GM19467 (cell line): ENCODE data around the gene DGCR6.
"Not testable (repeated sequence)": the region's sequence is repeated elsewhere in the genome, so short reads cannot be mapped to it uniquely, and the experiment has no call there.

ENCODE experiments used
- ATAC-seq: cut with Tn5 transposase; IDR thresholded peaks from one replicate; pipeline ENCODE4 v1.9.1; 2021; ENCODE audit warnings: mild to moderate bottlenecking, moderate library complexity; ENCODE audit not compliant: unreplicated experiment

DGCR6 gene

GRCh38 chr22:18905540-18906409, at the start of gene DGCR6:
Gene DGCR6, plus strand, starts transcription at chr22:18906320. Its CDS starts 55 bp downstream, at chr22:18906375.
- no peak for ATAC-seq

GRCh38 chr22:18859314-18859713, 46.8 kb upstream of the DGCR6 start:
- ATAC-seq = not testable (repeated sequence)

- ATAC-seq = not testable (repeated sequence)
These were observed 24.9 kb upstream of the DGCR6 start for GRCh38 chr22:18881260-18881659.

DNA sequence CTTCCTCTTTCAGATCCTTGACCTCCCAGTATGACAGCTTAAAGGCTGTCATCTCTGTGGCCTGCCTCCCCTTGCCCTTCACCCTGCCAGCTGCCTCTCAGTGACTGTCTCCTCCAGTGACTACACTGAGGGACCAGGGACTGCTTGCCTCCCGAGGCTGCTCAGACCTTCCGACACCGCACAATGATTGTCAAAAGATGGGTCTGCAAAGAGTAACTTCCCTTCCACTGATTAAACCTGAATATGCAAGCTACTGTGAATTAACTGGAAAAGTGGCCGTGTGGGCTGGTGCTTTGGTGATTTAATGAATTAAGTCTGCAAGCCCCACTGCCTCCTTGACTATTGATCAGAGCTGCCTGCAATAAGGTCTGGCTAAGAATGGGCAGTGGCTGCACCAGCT, 21.7 kb upstream of the DGCR6 start:
- ATAC-seq = not testable (repeated sequence)

DNA sequence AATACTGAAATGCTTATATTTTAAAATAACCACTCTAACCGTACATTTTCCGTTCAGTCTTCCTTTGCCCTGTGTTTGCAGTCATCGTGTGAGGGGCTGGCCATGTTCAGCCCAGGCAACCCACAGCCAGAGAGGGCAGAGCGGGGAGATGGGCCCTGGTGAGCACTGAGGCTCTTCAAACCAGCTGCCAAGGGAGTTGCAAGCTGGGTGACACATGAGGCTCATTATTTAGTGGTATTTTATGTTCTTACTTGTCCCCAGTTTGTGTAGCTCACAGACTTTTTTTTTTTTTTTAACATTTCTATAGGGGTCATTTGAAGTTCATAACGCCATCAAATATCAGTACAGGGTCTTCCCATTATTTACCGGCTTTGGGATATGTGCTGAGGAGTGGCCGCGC, 18.0 kb upstream of the DGCR6 start:
- no peak for ATAC-seq

- ATAC-seq = not testable (repeated sequence)
These were observed 15.5 kb upstream of the DGCR6 start for GRCh38 chr22:18890510-18891192.

DNA sequence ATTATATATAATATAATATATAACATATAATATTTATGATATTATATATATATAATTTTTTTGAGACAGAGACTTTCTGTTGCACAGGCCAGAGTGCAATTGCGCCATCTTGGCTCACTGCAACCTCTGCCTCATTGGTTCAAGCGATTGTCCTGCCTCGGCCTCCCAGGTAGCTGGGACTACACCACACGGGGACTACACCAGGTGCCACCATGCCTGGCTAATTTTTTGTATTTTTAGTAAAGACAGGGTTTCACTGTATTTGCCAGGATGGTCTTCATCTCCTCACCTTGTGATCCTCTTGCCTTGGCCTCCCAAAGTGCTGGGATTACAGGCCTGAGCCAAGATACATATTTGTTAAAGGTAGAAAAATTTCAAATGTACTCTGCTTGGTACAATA, 12.3 kb upstream of the DGCR6 start:
- ATAC-seq = not testable (repeated sequence)

DNA sequence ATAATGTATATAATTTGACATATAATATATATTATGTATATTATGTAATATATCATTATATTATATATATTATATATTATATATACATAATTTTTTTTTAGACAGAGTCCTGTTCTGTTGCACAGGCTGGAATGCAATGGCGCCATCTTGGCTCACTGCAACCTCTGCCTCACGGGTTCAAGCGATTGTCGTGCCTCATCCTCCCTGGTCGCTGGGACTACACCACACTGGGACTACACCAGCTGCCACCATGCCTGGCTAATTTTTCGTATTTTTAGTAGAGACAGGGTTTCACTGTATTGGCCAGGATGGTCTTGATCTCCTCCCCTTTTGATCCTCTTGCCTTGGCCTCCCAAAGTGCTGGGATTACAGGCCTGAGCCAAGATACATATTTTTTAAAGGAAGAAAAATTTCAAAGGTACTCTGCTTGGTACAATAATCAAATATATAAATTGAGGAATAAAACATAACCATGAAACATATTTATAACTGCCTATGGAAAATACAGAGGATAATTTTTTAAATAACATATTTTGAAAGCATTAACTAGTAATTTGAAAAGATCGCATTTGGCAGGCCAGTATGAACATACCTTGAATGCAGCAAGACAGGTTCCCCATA, 10.0 kb upstream of the DGCR6 start:
- ATAC-seq = not testable (repeated sequence)

DNA sequence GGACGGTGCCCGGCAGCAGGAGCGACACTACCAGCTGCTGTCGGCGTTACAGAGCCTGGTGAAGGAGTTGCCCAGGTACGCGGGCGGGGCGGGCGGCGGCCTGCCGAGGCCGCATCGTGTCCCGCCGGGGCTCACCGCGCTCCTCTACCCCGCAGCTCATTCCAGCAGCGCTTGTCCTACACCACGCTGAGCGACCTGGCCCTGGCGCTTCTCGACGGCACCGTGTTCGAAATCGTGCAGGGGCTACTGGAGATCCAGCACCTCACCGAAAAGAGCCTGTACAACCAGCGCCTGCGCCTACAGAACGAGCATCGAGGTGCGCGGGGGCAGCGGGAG, 258 bp downstream of the DGCR6 start:
- ATAC-seq = not testable (repeated sequence)

GRCh38 chr22:18906896-18907295, 776 bp downstream of the DGCR6 start:
- ATAC-seq = no peak

GRCh38 chr22:18909556-18909955, 3.4 kb downstream of the DGCR6 start:
- ATAC-seq = no peak

DNA sequence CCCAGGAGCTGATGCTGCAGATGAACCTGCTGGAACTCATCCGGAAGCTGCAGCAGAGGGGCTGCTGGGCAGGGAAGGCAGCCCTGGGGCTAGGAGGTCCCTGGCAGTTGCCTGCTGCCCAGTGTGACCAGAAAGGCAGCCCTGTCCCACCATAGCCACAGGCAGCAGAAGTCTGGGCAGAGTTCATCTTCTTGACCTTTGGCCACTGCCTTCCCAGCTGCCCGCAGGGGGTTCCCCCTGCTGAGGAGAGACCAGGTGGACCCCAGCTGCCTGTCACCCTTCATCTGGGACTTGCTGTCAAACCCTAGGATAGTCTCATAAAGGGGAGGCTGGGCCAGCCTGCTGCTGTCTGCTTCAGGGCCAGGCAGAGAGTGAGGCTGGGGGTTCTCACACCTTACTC, 5.4 kb downstream of the DGCR6 start:
- not testable (repeated sequence) for ATAC-seq

GRCh38 chr22:18912264-18912946, 6.3 kb downstream of the DGCR6 start:
- not testable (repeated sequence) for ATAC-seq

- not testable (repeated sequence) for ATAC-seq
These were observed 8.4 kb downstream of the DGCR6 start for GRCh38 chr22:18914558-18914957.

- not testable (repeated sequence) for ATAC-seq
These were observed 9.4 kb downstream of the DGCR6 start for GRCh38 chr22:18915550-18915949.

DNA sequence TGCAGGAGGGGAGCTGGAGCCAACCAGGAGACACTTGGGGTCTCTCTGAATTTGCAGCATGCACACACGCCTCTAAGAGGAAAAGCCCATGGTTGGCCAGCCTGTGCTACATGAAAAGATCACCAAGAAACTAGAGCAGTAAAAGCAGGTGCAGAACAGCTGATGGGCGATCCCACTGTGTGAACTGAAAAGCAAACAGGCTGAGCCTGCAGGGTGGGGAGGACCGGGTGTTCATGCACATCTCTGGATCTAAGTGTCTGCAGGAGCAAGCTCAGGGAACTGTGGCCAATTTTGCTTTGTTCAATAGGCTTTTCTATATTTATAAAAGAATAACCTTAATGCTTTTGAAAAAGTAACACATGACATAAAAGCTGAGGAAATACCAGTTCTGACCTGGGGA, 11.7 kb downstream of the DGCR6 start:
- not testable (repeated sequence) for ATAC-seq

DNA sequence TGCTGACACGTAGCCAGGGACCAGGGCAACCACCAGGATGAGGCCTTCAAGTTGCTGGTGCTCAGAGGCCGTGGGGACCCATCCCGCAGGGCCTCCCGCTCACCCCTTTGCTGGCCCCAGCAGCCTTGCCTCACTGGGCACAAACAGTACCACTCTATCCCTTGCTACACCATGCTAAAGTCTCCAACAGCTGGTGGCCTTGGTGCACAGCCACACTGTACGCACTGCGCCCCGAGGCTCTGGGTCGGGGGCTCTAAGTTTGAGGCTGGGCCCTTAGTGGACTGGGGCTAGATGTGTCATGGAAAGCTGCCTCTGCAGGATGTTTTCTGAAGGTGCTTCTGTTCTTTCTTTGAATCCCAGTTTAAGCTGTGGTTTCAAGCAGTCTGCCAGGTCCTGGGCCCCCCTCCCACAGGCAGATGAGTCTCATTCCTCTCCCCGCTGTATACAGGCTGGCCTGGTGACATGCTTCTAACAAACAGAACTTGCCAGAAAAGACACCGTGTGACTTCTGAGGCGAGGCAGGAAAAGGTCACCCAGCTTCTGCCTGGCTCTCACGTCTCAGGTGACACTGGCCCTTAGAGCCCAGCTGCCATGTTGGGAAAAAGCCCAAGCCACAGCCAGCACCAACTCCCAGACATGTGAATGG, 14.3 kb downstream of the DGCR6 start:
- ATAC-seq = not testable (repeated sequence)

DNA sequence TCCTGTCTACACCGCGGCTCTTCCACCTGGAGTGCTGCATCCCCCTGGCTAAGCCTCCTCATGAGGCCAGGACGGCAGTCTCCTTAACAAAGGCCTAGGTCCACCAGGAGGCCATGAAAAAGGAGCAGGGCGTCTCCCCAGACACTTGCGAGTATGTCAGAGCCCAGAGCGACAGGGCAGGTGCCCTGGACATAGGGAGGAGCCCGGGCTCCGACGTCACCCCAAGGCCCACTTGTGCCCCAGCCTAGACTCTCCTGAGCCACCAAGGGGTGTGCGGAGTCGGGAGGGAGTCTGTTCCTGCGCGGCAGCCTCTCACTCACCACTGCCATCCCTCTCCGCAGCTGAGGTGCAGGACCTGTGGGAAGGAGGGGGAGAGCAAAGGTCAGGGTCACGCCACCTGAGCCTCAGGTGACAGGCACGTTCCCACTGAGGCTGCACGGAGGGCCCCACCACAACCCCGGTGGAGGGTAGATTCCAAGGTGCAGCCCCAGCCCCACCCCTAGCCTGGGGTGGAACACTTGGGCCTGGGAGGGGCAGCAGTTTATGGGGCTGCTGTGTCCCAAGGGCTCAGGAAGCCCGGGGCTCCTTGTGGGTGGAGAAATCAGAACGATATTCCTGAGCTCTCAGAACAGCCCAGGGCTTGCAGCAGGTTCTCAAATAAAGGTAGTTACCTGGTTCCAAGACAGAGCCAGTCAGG, 19.4 kb downstream of the DGCR6 start:
- no peak for ATAC-seq

DNA sequence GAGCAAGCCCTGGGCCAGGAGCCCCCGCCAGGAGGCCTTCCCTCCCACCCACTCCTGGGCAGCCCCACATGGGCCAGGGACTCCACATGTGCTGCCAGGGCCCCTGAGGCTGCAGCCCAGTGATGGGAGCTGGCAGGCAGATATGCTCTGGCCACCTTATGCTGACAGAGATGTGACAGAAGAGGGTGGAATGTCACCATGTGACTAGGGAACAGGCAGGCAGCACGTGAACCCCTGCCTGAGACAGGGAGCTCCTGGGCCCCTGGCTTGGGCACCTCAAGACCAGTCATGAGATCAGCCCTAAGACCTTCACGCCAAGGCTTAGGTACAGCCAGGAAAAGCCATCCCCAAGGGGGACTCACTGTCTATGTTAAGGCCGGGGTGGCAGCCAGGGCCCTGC, 20.9 kb downstream of the DGCR6 start:
- ATAC-seq = no peak

- ATAC-seq = no peak
These were observed 21.5 kb downstream of the DGCR6 start for GRCh38 chr22:18927573-18927972.
